Activated CD4-positive, alpha-beta T cell treated with anti-CD3 and anti-CD28 coated beads for 48 hours (primary cell): ENCODE measurements around the gene DSC2.
A peak's percentile ranks its signal among the peaks of the same experiment; 100 is the strongest.

Source experiments
- DNase-seq: peaks from one replicate; pipeline ENCODE4 v3.0.0-alpha.2; 2020

DSC2 gene

DNA sequence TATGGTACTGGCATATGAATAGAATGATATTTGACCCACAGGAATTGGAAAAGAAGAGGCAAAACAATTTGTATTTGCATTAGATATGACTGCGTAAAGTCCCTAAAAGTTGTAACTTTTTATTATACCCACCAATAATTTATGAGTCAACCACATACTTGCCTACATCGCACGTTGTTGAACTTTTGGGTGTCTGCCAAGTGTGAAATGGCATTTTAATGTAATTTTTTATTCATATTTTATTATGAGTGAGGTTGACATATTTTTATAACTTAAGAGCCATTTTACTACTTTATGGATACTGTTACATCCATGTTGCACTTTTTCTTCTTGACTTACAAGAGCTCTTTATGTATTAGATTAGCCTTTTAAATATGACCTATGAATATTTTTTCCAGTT lies 4.6 kb downstream of the DSC2 start:
- no peak for DNase-seq

DNA sequence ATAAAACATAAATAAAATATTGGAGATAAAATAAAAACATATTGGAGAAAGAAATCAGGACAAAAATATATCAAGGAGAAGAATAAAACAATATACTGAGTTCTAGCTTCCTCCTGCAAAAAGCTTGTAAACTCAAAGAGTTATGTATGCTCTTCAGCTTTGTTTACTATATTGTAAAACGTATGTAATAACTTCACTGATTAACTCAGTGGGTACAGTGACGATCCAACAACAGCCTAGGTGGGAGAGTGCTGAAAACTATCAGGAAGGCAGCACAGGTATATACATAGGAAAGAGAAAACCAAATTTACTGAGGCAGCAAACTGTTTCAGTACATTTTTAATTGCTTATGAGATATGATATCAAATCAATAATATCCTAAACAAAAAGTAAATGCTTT lies 8.3 kb downstream of the DSC2 start:
- DNase-seq, result no peak

DNA sequence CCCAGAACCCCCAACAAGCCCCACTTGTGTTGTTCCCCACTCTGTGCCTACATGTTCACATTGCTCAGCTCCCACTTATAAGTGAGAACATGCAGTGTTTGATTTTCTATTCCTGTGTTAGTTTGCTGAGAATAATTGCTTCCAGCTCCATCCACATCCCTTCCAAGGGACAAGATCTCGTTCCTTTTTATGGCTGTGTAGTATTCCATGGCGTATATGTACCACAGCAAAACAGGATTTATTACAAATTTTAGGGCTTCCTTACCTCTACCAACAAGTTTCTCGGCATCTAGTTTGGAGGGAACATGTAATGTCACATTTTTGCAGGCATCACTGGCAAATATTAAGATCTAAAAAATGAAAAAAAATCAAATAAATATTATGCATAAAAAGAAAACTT lies 8.9 kb downstream of the DSC2 start:
- DNase-seq, result no peak

DNA sequence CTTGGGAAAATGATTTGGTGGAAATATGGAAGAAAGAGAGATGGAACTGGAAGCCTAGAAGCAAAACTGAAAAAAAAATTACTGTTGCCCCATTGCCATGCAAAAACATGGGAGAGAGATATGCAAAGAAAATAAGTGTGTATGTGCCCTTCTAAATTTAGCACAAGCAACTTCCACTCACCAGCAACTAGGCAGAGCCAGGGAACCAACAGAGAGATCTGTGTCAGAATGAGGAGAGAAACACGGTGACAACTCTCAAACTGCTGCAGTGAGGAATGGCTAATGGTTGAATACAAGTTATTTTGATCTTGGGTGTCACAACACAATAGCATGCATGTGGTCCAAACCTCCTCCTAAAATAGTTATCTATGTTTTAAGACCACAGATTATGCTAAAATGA lies 10.9 kb downstream of the DSC2 start:
- DNase-seq, result no peak

DNA sequence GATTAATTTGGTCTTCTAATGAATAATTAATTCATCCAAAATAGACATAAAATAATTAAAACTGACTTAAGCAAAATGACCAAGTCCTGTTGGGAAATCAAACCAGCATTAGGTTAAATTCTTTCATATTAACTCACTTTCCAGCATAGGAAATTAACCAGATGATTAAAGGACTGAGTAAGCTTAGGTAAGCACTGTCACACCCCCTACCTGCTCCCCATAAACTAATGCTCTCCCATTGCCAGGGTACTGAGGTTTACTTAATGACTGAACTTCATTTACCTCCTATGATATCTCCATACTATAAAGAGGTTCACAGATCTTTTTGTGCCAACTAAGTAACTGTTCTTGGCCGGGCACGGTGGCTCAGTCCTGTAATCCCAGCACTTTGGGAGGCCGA lies 13.7 kb downstream of the DSC2 start:
- DNase-seq, result no peak

DNA sequence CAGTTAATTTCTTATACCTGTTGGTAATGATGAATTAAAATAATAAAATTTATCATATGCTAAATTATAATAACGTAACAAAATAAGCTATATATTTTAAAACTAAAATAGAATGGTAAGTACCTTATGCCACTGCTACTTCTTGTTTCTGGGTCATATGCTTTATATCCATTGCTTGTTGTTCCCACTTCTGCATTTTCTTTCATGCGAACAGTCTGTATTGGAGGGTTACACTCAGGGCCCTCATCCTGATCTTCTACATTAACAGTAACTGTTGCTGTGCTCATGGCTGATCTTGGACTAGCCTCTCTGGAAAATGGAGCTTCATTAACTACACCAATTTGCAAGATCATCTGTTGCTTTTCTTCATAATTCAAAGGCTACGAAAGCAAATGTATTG lies 22.2 kb downstream of the DSC2 start:
- no peak for DNase-seq

DNA sequence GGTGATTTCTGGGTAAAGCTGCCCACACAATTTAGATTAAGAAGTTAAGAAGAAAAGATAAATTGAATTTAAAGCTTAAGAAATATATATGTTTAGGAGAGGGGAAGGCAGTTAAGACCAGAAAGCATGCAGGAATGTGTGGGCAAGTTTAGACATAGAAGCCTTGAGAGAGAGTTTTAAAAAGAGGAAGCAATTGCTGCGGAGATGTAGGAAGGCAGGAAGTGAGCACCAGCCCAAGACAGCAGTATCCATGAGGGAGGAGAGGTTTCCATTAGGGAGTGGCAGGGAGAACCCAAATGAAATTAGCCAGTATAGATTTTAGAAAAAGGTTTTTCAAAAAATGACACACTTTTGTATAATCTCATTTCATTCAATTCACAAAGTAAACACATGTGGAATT lies 24.3 kb downstream of the DSC2 start:
- DNase-seq, result no peak

DNA sequence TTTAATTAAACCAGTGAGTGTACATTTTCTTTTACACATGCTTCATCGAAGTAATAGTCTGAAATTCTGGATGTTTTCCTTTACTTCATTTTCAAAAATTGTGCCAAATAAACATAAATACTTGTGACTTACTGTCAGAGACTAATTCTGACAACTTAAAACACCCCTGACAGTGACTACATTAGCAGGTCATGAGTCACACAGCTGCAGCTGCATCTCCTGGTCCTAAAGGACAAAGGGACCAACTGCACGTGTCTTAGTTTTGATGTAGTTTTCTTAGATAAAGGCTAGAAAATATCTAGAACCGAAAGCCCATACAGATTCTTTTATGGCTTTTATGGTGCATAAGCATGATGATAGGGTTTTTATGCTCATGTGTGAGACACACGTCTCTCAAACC lies 30.0 kb downstream of the DSC2 start:
- no peak for DNase-seq

DNA sequence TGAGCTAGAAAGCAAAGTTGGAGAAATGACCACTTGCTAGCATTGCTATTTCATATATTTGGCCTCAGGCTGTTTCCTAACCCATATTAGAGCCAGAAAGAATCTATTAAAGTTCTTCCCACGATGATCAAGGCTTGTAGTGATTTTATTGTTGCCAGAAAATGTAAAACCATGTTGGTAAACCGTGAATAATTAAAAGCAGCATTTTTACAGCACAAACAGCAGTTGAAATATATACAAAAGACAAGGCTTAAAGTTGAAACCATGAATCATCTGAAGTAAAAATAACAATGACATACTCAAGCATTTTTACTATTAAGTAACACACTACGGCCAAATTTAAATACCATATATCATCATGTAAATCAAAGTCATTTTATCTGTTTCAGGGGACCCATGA lies 32.0 kb downstream of the DSC2 start:
- no peak for DNase-seq

DNA sequence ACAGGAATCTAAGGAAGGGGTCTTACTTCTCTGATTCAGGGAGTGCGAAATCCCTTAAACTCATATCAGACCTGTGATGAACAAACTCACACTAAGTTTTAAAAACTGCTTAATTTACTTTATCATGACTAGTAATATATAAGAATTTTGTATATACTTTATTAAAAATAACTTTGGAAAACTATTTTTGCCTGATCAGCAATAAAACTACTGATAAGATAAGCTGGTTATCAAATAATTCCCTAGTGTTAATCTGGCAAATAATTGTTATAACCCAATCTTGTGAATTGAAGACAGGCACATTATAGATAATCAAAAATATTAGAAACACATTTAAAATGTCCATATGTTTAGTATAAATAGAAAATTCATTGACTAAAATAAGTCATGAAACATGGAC lies 36.0 kb downstream of the DSC2 start:
- DNase-seq, result no peak

DNA sequence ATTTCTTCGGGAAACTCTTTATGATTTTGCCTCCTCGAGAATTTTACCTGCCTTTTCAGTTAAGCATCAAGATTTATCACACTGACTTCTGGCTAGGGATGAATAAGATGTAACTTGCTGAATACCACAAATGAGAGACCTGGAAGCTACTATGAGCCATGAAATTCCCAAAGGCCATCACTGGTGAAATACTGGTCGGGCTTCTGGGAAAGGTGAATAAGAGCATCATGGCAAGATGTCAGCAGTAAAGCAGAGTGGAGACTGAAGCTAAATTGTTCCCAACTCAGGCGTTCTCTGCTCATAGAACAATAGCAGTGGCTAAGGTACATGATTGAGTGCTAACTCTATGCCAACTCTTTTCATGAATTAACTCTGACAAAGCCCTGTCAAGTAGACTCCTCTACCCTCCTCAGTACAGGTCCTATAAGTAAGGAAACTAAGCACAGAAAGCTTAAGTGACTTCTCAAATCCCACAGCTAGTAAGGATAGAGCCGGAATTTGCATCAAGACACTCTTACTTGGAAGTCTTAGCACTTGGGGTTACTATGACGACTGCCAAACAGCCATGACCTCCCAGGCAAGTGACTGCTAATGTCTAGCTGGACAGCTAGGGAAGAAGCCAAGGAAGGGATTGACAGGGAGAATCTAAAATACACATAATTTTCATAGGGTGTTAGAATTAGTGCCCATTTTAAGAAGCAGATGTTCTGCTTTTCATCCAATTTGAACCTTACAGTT lies 37.0 kb downstream of the DSC2 start:
- DNase-seq, result no peak

DNA sequence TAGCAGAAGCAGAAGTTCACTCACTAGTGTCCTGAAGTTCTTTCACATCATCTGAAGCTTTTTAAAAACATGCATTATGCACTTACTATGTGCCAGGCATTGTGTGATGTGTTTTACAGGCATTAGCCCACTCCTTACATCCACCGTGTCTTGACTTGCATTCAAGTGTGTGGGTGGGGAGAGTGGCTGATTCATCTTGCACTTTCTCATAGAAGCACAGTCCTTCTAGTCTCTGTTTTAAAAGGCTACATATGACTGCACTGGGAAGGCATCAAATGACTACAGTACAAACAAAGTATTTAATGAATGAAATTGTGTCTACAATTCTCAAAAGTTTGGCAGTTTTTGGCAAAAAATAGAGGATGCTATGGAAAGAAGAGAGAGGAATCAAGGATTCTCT lies 38.1 kb downstream of the DSC2 start:
- DNase-seq, result peak; percentile 11

DNA sequence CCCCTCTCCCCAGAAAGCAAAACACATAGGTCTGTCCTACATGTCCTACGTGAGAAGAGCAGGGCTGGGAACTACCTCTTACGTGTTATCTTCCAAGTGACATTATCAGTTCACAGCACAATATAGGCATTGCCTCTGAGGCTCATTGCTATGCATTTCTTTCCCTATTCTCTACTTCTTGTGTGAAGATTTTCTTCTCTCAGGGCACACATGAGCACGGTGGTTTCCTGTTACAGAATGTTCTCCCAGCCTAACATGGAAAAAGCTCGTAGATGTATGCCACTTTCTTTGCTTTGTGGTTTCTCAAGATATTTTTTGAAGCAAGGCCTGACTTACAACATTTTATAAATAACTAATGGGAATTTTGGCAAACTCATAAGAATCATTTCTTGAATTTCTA lies 40.3 kb downstream of the DSC2 start:
- no peak for DNase-seq

DNA sequence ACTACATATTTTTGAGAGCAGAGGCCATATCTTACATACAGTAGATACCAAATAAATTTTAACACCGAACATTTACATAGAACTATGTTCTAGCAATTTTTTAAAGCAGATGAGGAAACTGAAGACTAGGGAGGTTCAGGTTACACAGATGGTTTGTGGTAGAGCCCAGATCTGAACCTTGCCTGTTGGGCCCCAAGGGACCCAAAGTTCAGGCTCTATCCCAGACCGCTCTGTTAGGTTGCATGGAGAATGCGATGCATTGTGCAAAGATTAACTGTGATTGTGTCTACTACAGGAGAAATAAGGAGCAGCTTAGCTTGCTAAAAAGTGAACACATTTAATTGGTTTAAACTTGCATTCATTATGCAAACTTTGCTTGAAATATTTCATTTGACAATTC lies 43.3 kb downstream of the DSC2 start:
- no peak for DNase-seq

DNA sequence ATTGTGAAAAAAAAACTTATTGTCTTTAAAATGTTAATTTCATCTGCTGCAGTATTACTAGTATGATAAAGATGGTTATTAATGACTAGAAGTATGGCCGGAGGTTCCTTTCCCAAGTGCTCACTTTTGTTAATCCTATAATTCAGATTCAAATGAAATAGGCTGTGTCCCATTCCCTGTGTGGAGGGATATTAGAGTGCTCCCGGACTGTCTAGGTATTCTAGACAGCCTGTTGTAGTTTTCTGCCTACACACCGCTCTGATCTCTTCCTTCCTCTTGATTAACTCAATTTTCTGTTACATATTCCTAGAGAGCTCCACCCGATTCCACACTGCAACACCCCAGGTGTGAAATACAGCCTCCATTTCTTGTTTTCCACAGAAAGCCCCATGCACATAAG lies 44.3 kb downstream of the DSC2 start:
- DNase-seq, result no peak

DNA sequence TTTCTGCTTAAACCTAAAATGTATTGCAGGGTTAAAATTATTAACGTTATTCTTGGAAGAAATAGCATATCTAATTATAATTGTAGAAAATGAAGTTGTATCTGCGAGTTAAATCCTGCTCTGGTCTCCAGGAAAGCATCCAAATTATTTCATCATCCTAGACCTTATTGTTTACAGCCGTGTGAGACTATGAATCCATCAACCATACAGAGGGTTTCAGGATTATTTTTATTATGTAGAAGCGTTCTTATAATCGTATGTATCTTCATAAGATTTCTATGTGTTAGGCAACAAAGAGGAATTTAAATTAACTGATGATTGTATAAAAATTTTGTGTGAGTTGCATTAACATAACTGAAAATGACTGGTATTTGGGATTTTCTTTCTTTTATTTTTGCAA lies 45.2 kb downstream of the DSC2 start:
- DNase-seq, result no peak

DNA sequence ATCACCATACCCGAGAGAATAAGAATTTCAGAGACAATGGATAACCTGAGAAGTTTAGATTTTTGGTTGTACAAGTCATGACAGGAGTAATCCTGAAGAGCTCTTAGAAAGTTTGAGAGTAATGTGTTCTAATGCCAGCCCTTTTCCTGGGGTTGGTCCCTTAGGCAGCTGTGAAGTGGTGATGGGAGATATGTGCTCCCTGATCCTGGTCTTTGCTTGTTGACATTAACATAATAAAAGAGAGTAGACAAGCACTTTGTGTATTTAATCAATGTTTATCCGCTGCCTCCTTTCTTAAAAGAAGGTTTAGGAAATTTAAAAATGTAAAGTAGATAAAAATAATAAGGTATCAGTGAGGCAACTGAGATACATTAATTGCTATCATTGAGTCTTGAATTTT lies 45.9 kb downstream of the DSC2 start:
- DNase-seq, result no peak

DNA sequence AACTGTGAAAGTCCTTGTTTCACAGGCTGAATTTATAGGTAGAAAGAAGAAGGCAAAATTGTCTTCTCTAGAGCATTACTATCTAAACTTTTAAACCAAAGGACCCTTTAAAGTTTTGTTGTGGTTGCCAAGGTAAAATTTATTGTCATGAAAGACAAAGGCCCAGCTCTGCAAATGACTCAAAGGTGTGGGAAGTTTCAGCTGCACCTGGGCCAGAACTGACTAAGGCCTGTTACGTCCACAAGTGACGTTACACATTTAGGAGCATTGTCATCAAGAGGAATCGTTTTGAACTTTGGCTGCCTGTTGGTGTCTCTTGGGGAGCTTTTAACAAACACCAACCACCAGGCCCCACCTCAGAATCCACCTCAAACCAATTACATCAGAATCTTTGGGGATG lies 51.6 kb downstream of the DSC2 start:
- no peak for DNase-seq

DNA sequence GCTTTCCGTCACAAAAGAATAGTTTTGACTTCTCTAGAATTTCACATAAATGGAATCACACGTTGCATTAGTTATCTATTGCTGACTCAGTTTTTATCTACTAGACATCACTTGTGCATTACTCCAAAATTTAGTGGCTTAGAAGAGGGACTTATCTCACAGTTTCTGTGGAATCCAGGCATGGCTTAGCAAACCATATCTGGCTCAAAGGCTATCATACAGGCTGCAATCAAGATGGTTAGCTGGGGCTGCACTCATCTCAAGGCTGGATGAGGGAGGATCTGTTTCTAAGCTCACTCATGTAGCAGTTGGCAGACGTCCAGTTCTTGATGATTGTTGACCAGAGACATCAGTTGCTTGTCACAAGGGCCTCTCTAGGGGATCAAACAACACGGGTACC lies 53.0 kb downstream of the DSC2 start:
- no peak for DNase-seq

DNA sequence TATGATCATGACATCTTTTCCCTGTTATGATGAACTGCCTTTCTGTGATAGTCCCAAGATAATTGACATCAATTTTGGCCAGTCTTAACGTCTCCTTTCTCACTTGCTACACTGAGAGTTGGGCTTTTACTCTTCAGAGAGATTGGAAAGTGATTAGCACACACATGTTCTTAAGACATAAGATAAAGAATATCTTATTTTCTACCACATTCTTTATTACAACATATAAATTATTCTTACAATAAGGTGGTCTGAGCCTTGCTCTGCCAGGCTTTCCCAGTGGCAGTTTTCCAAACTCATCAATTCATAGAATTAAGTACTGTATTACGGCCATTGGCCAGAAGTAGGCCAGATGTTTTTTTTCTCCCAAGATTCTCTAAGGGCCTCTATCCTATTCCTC lies 54.0 kb downstream of the DSC2 start:
- no peak for DNase-seq

DNA sequence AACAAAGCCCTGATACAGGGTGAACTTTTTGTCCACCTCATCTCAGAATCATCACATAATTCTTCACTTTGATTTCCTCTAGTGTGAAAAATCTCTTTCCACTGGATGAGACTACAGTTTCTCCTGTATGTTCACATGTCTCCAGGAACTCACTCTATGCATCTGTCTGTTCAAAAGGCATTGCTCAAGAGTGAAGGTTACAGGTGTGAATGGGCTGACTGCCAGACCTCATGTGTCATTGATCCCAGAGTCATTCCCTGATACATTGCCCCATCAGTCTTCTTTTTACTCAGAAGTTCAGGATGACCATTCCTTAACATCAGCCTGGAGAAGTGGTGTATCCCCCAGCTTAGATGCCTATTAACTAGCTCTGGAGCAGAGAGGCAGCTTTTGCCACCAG lies 55.3 kb downstream of the DSC2 start:
- DNase-seq, result no peak

DNA sequence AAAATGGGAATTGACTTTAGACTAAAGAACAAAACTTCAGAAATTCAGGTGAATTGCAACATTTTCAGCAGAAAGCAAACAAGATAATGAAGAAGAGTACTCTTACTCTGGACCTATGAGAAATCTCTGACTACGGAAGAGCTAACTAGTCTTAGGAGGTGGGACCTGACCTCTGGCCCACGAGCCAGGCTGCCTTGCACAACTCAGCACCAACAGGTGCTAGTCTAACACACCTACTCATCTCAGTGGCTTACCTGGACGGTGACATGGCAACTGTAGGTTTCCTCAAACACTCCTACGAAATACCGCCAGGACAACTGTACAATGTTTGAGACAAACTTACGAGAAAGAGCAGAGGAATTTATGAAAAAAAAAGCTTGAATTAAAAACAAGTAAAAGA lies 56.6 kb downstream of the DSC2 start:
- DNase-seq, result no peak

DNA sequence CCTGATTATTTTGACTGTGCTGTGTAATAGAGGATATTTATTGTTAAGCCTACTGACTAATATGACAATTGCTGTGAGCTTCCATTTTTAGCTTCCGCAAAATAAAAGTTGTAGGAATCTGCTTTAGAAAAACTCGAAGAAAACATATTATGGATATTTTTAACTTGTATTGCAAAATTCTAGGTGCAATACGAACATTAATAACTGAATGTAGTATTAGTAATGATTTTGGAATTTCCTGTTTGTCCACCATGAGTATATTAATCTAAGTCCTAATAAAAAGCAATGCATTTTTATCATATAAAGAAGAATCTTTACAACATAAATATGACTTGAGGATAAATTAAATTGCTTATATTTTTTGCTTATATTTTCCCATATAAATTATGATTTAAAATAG lies 57.3 kb downstream of the DSC2 start:
- DNase-seq, result no peak

DNA sequence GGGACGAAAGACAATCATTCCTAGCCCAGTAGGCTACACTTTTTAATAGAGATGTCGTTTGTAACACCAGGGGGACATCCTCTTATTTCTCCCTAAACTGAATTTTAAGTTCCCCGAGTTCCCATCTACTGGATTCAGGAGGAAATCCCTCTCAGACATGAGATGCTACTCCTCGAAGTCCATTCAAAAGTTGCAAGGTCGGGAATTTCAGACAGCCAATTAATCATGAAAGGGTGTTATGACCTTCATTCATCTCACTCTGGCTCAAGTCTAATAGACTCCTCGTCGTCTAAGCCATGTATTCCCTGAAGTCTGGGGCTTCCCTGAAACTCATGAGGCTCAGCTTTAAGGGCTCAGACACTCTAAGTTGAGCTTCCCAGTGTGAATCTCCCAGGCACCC lies 58.5 kb downstream of the DSC2 start:
- DNase-seq, result no peak

DNA sequence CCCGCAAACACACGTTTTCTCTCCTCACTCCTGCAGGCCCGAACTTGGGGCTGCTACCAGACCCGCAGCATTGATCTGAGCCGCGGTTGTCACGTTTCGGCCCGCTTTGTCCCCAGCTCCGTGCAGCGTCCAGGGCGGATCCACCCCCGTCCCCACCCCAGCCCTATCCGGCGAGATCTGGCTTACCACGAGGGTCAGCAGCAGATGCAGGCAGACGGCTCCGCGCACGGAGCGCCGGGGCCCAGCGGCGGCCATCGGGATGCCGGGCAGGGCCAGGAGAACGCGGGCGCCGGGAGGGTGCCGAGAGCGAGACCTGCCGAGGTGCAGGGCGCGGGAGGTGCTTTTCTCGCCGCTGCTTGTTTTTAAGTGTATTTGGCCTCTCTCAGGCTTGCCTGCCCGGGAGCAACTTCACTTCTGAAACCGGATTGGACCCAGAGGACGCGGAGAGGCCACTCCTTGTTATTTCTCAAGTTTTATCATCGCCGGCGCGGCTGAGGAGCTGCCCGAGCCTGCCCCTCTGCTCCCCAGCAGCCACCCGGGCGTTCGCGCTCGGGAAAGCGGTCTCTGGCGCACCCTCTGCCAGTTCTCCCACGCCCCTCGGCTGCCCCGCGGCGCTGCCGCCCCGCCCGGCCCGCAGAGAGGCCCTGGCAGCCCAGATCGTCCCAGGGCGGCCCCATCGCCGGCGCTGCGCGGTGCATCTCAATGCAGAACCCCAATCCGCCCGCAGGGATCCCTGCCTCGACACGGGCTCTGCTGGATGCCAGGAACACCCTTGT lies 59.6 kb downstream of the DSC2 start, which contains the start of gene DSC3:
TSS of gene DSC3 (minus strand) at position 337 of the 776 bp plus-strand sequence. CDS start at position 255, 82 bp downstream.
- DNase-seq, result peak; percentile 14
